ENCODE measurements around the gene CMTM1. TPM values are rescaled to one million over a fixed set of nuclear protein-coding genes. Genes with fewer than 3 reads are reported as not detected.

The CMTM1 gene
- total RNA-seq, result 4.6 TPM
- polyA plus RNA-seq (ENCODE audit: insufficient read depth, low read depth, low replicate concordance), result not detected
- long read RNA-seq, donor 1, result 0 reads
- long read RNA-seq, donor 2, result 0 reads
- long read RNA-seq, donor 3, result 0 reads
- long read RNA-seq, donor 4, result 0 reads
- long read RNA-seq, donor 5, result 0 reads
- long read RNA-seq, donor 6, result 0 reads
- long read RNA-seq, donor 7, partial matches to known transcripts, result 0 of 2 reads
- long read RNA-seq, donor 7, other reads (novel, unspliced or antisense), result 2 of 2 reads
- long read RNA-seq, donor 8, result 0 reads
- long read RNA-seq, donor 9, result 0 reads
- long read RNA-seq, donor 10, result 0 reads

DNA sequence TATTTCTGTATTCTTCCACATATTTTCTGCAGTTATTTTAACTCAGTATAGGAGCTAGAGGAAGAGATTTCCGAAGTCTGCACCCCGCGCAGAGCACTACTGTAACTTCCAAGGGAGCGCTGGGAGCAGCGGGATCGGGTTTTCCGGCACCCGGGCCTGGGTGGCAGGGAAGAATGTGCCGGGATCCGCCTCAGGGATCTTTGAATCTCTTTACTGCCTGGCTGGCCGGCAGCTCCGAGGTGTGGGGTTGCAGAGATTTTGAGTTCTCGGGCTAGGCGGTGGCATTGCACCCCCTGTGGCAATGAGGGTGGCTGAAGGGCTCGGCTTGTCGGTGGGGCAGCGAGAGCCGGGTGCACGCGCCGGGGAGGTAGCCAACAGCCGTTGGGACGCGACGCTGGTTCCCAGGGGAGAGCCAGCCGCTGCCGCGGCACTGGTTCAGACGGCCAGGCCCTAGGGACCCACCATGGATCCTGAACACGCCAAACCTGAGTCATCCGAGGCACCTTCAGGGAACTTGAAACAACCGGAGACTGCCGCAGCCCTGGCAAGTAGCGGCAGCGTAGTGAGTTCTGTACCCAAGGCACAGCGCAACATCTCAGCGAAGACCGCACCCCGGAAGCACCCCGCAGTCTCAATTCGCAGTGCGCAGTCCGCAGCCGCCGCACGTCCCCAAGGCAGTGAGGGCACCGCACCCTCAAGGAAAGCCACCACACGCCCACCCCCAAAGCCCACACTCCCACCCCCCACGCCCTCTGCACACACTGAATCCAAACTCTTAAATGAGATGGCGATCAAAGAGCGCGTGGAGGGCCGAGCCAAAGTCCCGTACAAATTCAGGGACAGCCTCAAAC, at the start of gene CMTM1:
TSS of gene CMTM1 (plus strand) at position 389 of the 851 bp plus-strand sequence. CDS start at position 464, 75 bp downstream.
- no peaks in the 10 kb centered on the region for H3K27me3 ChIP-seq (ENCODE audit: control insufficient read depth, insufficient read depth, low read length)
- H3K4me1 ChIP-seq (ENCODE audit: control insufficient read depth in 2 of 3, insufficient read depth in 2 of 3, low read depth in 1 of 3, low read length in 3 of 3), result no peaks in the 10 kb centered on the region
- peaks cover 0 to 9% (median 3%) of the 10 kb centered on the region in 3 donors for H3K36me3 ChIP-seq (ENCODE audit: control insufficient read depth in 2 of 3, insufficient read depth in 3 of 3, low read length in 3 of 3)
- intact Hi-C loops (cut with DNase I), result no loop called here
- H3K9ac ChIP-seq (ENCODE audit: low read length in 3 of 3), result no peak within 1 kb of the TSS
- no peak within 1 kb of the TSS for H3K4me3 ChIP-seq (ENCODE audit: low read length in 3 of 3)
- peak in 1 of 5 donors; percentile 60 for DNase-seq
- no peak within 1 kb of the TSS for H3K27ac ChIP-seq (ENCODE audit: low read depth in 2 of 2, low read length in 2 of 2)
- TF ChIP-seq, protein P1, sequence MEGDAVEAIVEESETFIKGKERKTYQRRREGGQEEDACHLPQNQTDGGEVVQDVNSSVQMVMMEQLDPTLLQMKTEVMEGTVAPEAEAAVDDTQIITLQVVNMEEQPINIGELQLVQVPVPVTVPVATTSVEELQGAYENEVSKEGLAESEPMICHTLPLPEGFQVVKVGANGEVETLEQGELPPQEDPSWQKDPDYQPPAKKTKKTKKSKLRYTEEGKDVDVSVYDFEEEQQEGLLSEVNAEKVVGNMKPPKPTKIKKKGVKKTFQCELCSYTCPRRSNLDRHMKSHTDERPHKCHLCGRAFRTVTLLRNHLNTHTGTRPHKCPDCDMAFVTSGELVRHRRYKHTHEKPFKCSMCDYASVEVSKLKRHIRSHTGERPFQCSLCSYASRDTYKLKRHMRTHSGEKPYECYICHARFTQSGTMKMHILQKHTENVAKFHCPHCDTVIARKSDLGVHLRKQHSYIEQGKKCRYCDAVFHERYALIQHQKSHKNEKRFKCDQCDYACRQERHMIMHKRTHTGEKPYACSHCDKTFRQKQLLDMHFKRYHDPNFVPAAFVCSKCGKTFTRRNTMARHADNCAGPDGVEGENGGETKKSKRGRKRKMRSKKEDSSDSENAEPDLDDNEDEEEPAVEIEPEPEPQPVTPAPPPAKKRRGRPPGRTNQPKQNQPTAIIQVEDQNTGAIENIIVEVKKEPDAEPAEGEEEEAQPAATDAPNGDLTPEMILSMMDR (IDR thresholded peaks at IDR 0.05; ENCODE audit: borderline replicate concordance, extremely low read depth, insufficient read depth), result no peak
- no peak for FAIRE-seq
- H3K9me3 ChIP-seq (ENCODE audit: control insufficient read depth in 2 of 3, insufficient read depth in 1 of 3, low read length in 3 of 3), result no peaks in the 10 kb centered on the region

- Histone ChIP-seq H3K4me1 (ENCODE audit: control insufficient read depth in 2 of 3, insufficient read depth in 2 of 3, low read depth in 1 of 3, low read length in 3 of 3) (peaks cover 6 to 47% (median 43%) of the 10 kb centered on the region in 3 donors), H3K27ac (ENCODE audit: low read depth in 2 of 2, low read length in 2 of 2) (peak overlapping the region; percentile 89 to 93), H3K27me3 (ENCODE audit: control insufficient read depth, insufficient read depth, low read length) (no peaks in the 10 kb centered on the region), H3K36me3 (ENCODE audit: control insufficient read depth in 2 of 3, insufficient read depth in 3 of 3, low read length in 3 of 3) (peaks cover 2 to 11% (median 3%) of the 10 kb centered on the region in 3 donors), H3K4me3 (ENCODE audit: low read length in 3 of 3) (no peak overlapping the region), H3K9ac (ENCODE audit: low read length in 3 of 3) (peak overlapping the region in 2 of 3 donors; percentile 12 to 60), H3K9me3 (ENCODE audit: control insufficient read depth in 2 of 3, insufficient read depth in 1 of 3, low read length in 3 of 3) (no peaks in the 10 kb centered on the region)
- FAIRE-seq, result no peak
- DNase-seq, result no peak
- intact Hi-C loops (cut with DNase I), result no loop called here
- TF ChIP-seq, protein P1 (IDR thresholded peaks at IDR 0.05; ENCODE audit: borderline replicate concordance, extremely low read depth, insufficient read depth), result no peak
Measured at GRCh38 chr16:66516509-66516807, 49.8 kb upstream of the CMTM1 start.

DNA sequence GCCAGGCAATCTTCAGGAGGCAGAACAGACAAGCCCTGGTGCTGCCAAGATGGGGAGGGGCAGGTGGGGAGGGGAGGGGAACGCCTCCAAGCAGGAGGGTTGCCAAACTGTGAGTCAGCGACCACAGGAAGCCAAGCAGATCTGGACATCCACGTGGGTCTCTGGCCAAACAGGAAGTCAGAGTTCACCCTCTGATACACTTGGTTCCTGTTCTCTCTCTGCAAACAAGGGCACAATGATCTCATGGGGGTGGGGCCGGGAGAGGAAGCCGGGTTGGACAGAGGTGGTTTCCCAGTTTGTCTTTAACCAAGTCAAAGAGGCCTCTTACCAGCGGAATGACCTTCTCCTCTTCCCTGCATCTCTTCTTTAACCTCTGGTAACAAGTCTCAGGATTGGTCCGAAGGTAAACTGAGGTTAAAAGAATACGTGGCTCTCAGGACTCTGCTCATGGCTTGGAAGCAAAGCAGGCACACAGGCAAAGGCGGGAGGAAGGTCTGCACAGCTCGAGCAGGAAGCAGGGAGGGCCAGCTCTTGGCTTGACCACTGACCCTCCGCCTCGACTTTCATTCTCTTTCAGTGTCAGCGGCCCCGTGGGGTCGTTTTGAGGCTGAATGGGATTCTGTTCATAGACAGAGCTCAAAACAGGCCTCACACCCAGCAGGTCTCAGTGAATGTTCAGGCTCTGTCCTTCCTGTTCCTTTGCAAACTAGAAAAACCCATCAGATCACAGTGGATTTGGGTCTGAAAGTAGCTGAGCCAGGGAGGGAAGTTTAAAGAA, 49.2 kb upstream of the CMTM1 start:
- Histone ChIP-seq H3K4me3 (ENCODE audit: low read length in 3 of 3) (peak overlapping the region in 2 of 3 donors; percentile 18 to 27), H3K36me3 (ENCODE audit: control insufficient read depth in 2 of 3, insufficient read depth in 3 of 3, low read length in 3 of 3) (peaks cover 2 to 16% (median 3%) of the 10 kb centered on the region in 3 donors), H3K27me3 (ENCODE audit: control insufficient read depth, insufficient read depth, low read length) (no peaks in the 10 kb centered on the region), H3K27ac (ENCODE audit: low read depth in 2 of 2, low read length in 2 of 2) (peak overlapping the region; percentile 96 to 98), H3K9me3 (ENCODE audit: control insufficient read depth in 2 of 3, insufficient read depth in 1 of 3, low read length in 3 of 3) (no peaks in the 10 kb centered on the region), H3K4me1 (ENCODE audit: control insufficient read depth in 2 of 3, insufficient read depth in 2 of 3, low read depth in 1 of 3, low read length in 3 of 3) (peaks cover 6 to 43% (median 37%) of the 10 kb centered on the region in 3 donors), H3K9ac (ENCODE audit: low read length in 3 of 3) (peak overlapping the region in 2 of 3 donors; percentile 34 to 87)
- FAIRE-seq (peak; percentile 68), DNase-seq (peak; percentile 72 to 98 (median 82))
- intact Hi-C loops (cut with DNase I), result no loop called here
- TF ChIP-seq, protein P1 (IDR thresholded peaks at IDR 0.05; ENCODE audit: borderline replicate concordance, extremely low read depth, insufficient read depth), result no peak

All from kidney (tissue), 22 donors.